HEK293T (cell line): ENCODE data around the gene APOOL.
"Not testable (repeated sequence)": the region's sequence is repeated elsewhere in the genome, so short reads cannot be mapped to it uniquely, and the experiment has no call there.

Experiments
- CTCF ChIA-PET: fragments of 350-600 bp; formaldehyde crosslinking; extraction: SDS; loops from one replicate; lab custom pipeline; 2021; ENCODE audit warnings: antibody characterized with exemption, inconsistent platforms; lab: Yijun Ruan, JAX
- POLR2A ChIA-PET: fragments of 350-600 bp; formaldehyde crosslinking; extraction: SDS; loops from one replicate; lab custom pipeline; 2020; ENCODE audit warnings: antibody characterized with exemption, inconsistent platforms; lab: Yijun Ruan, JAX
- DNase-seq: peaks from one replicate; pipeline ENCODE4 v3.0.0; 2012; ENCODE audit warnings: mixed read lengths; ENCODE audit errors: extremely low spot score
- ARNT ChIP-seq: fragments of 450-650 bp; IDR thresholded peaks from 2 replicates; pipeline ENCODE4 v1.6.1; 2017; ENCODE audit warnings: mild to moderate bottlenecking
- BHLHE40 ChIP-seq: fragments of 450-650 bp; IDR thresholded peaks from 2 replicates; pipeline ENCODE4 v1.6.1; 2016; ENCODE audit warnings: mild to moderate bottlenecking, moderate library complexity, borderline replicate concordance
- CTBP1 ChIP-seq: fragments of 450-650 bp; IDR thresholded peaks from 2 replicates; pipeline ENCODE4 v1.6.1; 2016; ENCODE audit warnings: borderline replicate concordance
- ELF4 ChIP-seq: fragments of 450-650 bp; IDR thresholded peaks from 2 replicates; pipeline ENCODE4 v1.6.1; 2017; ENCODE audit warnings: antibody characterized with exemption
- FOXA1 ChIP-seq: fragments of 450-650 bp; IDR thresholded peaks from 2 replicates; pipeline ENCODE4 v1.6.1; 2016; ENCODE audit warnings: mild to moderate bottlenecking
- FOXK2 ChIP-seq: fragments of 450-650 bp; IDR thresholded peaks from 2 replicates; pipeline ENCODE4 v1.6.1; 2016; ENCODE audit warnings: mild to moderate bottlenecking
- FOXM1 ChIP-seq: fragments of 450-650 bp; IDR thresholded peaks from 2 replicates; pipeline ENCODE4 v1.6.1; 2017; ENCODE audit warnings: mild to moderate bottlenecking, borderline replicate concordance
- HDGF ChIP-seq: fragments of 450-650 bp; IDR thresholded peaks from 2 replicates; pipeline ENCODE4 v1.6.1; 2017; ENCODE audit warnings: antibody characterized with exemption, borderline replicate concordance
- L3MBTL2 ChIP-seq: fragments of 450-650 bp; conservative IDR thresholded peaks from 2 replicates; pipeline ENCODE4 v1.6.1; 2016; ENCODE audit warnings: mild to moderate bottlenecking
- LEF1 ChIP-seq: fragments of 450-650 bp; IDR thresholded peaks from 2 replicates; pipeline ENCODE4 v1.6.1; 2017; ENCODE audit warnings: mild to moderate bottlenecking, borderline replicate concordance
- NFRKB ChIP-seq: fragments of 450-650 bp; IDR thresholded peaks from 2 replicates; pipeline ENCODE4 v1.6.1; 2016; ENCODE audit warnings: mild to moderate bottlenecking, moderate library complexity
- PKNOX1 ChIP-seq: fragments of 450-650 bp; IDR thresholded peaks from 2 replicates; pipeline ENCODE4 v1.6.1; 2016
- SP1 ChIP-seq: fragments of 450-650 bp; IDR thresholded peaks from 2 replicates; pipeline ENCODE4 v1.6.1; 2017
- SUZ12 ChIP-seq: fragments of 450-650 bp; IDR thresholded peaks from 2 replicates; pipeline ENCODE4 v1.6.1; 2016; ENCODE audit warnings: mild to moderate bottlenecking
- TARDBP ChIP-seq: fragments of 450-650 bp; IDR thresholded peaks from 2 replicates; pipeline ENCODE4 v1.6.1; 2016
- ZNF384 ChIP-seq: fragments of 450-650 bp; IDR thresholded peaks from 2 replicates; pipeline ENCODE4 v1.6.1; 2016

The APOOL gene

DNA sequence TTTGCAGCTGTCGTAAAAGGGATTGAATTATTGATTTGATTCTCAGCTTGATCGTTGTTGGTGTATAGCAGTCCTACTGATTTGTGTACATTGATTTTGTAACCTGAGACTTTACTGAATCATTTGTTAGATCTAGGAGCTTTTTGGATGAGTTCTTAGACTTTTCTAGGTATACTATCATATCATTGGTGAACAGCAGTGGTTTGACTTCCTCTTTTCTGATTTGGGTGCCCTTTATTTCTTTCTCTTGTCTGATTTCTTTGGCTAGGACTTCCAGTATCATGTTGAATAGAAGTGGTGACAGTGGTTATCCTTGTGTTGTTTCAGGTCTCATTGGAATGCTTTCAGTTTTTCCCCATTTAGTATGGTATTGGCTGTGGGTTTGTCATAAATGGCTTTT, 8.4 kb downstream of the APOOL start:
- TF ChIP-seq CTBP1 (no peak), ELF4 (no peak), TARDBP (no peak), SUZ12 (no peak), FOXK2 (no peak), PKNOX1 (no peak), ARNT (no peak), FOXM1 (no peak), FOXA1 (no peak), BHLHE40 (no peak), LEF1 (no peak), HDGF (no peak)
- DNase-seq: no peak
- CTCF ChIA-PET: no interaction called here
- POLR2A ChIA-PET: no interaction called here

GRCh38 chrX:85015351-85015750, 11.7 kb downstream of the APOOL start:
- CTCF ChIA-PET: not testable (repeated sequence)

GRCh38 chrX:85017721-85018120, 14.0 kb downstream of the APOOL start:
- ChIA-PET CTCF (no interaction called here), POLR2A (no interaction called here)
- no peak for DNase-seq
- no peak for TF ChIP-seq LEF1
- TF ChIP-seq FOXK2: no peak
- TF ChIP-seq L3MBTL2: no peak
- no peak for TF ChIP-seq BHLHE40
- no peak for TF ChIP-seq CTBP1
- no peak for TF ChIP-seq ZNF384
- TF ChIP-seq HDGF: no peak
- no peak for TF ChIP-seq FOXM1
- TF ChIP-seq PKNOX1: no peak
- TF ChIP-seq ELF4: no peak
- TF ChIP-seq ARNT: no peak
- TF ChIP-seq NFRKB: no peak
- TF ChIP-seq FOXA1: no peak
- TF ChIP-seq TARDBP: no peak
- no peak for TF ChIP-seq SUZ12
- TF ChIP-seq SP1: no peak

More at GRCh38 chrX:85015351-85015750, 11.7 kb downstream of the APOOL start:
- POLR2A ChIA-PET, DNase-seq: not testable (repeated sequence)

- TF ChIP-seq HDGF: no peak
- no peak for TF ChIP-seq FOXK2
- TF ChIP-seq CTBP1: no peak
- TF ChIP-seq PKNOX1: no peak
- TF ChIP-seq ARNT: no peak
- no peak for TF ChIP-seq FOXA1
- no peak for TF ChIP-seq L3MBTL2
- no peak for TF ChIP-seq SP1
- no peak for TF ChIP-seq NFRKB
- TF ChIP-seq TARDBP: no peak
- TF ChIP-seq SUZ12: no peak
- no peak for TF ChIP-seq BHLHE40
- no peak for TF ChIP-seq LEF1
- no peak for TF ChIP-seq ZNF384
- TF ChIP-seq FOXM1: no peak
- TF ChIP-seq ELF4: no peak
- no peak for DNase-seq
- ChIA-PET CTCF (no interaction called here), POLR2A (no interaction called here)
Observed at GRCh38 chrX:85018471-85018870, 14.8 kb downstream of the APOOL start.

GRCh38 chrX:85020216-85020615, 16.5 kb downstream of the APOOL start:
- TF ChIP-seq SP1: no peak
- TF ChIP-seq CTBP1: no peak
- TF ChIP-seq PKNOX1: no peak
- TF ChIP-seq NFRKB: no peak
- no peak for TF ChIP-seq BHLHE40
- no peak for TF ChIP-seq ELF4
- TF ChIP-seq LEF1: no peak
- no peak for DNase-seq
- ChIA-PET CTCF (no interaction called here), POLR2A (no interaction called here)

DNA sequence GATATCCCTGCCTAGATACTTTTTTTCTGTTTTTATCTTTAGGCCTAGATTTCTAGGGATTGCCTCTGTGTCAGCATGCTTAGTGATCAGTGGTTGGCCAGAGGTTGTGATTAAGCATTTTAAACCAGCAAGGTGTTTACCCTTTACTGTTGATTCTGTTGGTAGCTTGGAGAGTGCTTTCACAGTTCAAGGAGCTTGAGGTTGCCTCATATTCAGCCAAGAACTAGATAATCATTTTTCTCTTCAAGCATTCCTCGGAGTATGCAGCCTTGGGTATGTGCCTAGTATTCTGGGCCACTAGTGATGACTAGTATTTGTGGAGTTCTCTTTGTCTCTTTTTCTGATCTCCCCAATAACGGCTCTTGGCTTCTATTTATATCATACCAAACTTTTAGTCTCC, 20.4 kb downstream of the APOOL start:
- ChIA-PET POLR2A (no interaction called here), CTCF (no interaction called here)
- no peak for DNase-seq
- TF ChIP-seq ELF4 (no peak), TARDBP (no peak), HDGF (no peak), L3MBTL2 (no peak), PKNOX1 (no peak), NFRKB (no peak), ZNF384 (no peak), ARNT (no peak), CTBP1 (no peak), FOXA1 (no peak), BHLHE40 (no peak), SP1 (no peak)
